IMR-90 (cell line): ENCODE measurements around the gene CTNND2. TPM values are rescaled to one million over a fixed set of nuclear protein-coding genes. Genes with fewer than 3 reads are reported as not detected.

Experiments used
- ATAC-seq: fragments of 200-7000 bp; cut with Tn5 transposase; 2 replicates; pipeline ENCODE4 v1.9.1; 2020; ENCODE audit warnings: low read depth, mild to moderate bottlenecking, moderate library complexity
- BruUV-seq: library from RNA; stranded (reverse); fragments of 400-500 nt; replicated peaks from 2 replicates; lab custom pipeline; 2021; lab: Mats Ljungman, UMichigan
- CTCF ChIA-PET: fragments of 300-600 bp; formaldehyde crosslinking; extraction: SDS; loops from one replicate; lab custom pipeline; 2021; ENCODE audit warnings: antibody characterized with exemption; lab: Yijun Ruan, JAX
- POLR2A ChIA-PET: fragments of 300-600 bp; sonication (Branson Sonifier 250); formaldehyde crosslinking; loops from one replicate; lab custom pipeline; 2022; ENCODE audit warnings: antibody characterized with exemption; ENCODE audit not compliant: unreplicated experiment; lab: Charles Lee
- DNase-seq: peaks from one replicate; pipeline ENCODE4 v3.0.0; 2013
- H2AFZ ChIP-seq: replicated peaks from 2 replicates; pipeline ENCODE3; 2013; ENCODE audit warnings: low read length, mild to moderate bottlenecking; ENCODE audit not compliant: poor library complexity
- H2AK5ac ChIP-seq: 2 replicates; pipeline ENCODE4 v1.6.1; 2013; ENCODE audit warnings: low read depth, low read length, inconsistent platforms
- H2AK9ac ChIP-seq: replicated peaks from 2 replicates; pipeline ENCODE3; 2013; ENCODE audit warnings: mild to moderate bottlenecking, low read depth, low read length, moderate library complexity; ENCODE audit not compliant: poor library complexity
- H2BK120ac ChIP-seq: 2 replicates; pipeline ENCODE4 v1.6.1; 2013; ENCODE audit warnings: low read depth, low read length, inconsistent platforms
- H2BK15ac ChIP-seq: 3 replicates; pipeline ENCODE4 v1.6.1; 2013; ENCODE audit warnings: low read depth, low read length, inconsistent platforms
- H2BK20ac ChIP-seq: 2 replicates; pipeline ENCODE4 v1.6.1; 2013; ENCODE audit warnings: low read depth, mild to moderate bottlenecking, inconsistent platforms, low read length, moderate library complexity
- H2BK5ac ChIP-seq: 2 replicates; pipeline ENCODE4 v1.6.1; 2013; ENCODE audit warnings: mild to moderate bottlenecking, low read depth, low read length, inconsistent platforms; ENCODE audit not compliant: poor library complexity, severe bottlenecking
- H3K14ac ChIP-seq: replicated peaks from 2 replicates; pipeline ENCODE4 v1.6.1; 2013; ENCODE audit warnings: low read depth, low read length, inconsistent platforms
- H3K18ac ChIP-seq: 2 replicates; pipeline ENCODE4 v1.6.1; 2013; ENCODE audit warnings: low read depth, low read length, control low read depth
- H3K23ac ChIP-seq: 2 replicates; pipeline ENCODE4 v1.6.1; 2013; ENCODE audit warnings: low read depth, low read length, inconsistent platforms
- H3K27ac ChIP-seq: 2 replicates; pipeline ENCODE4 v1.5.1; 2013; ENCODE audit warnings: mild to moderate bottlenecking, control low read depth, low read length; ENCODE audit not compliant: insufficient read depth
- H3K27me3 ChIP-seq: 2 replicates; pipeline ENCODE4 v1.6.1; 2013; ENCODE audit warnings: low read length; ENCODE audit not compliant: control insufficient read depth, insufficient read depth
- H3K36me3 ChIP-seq: 2 replicates; pipeline ENCODE4 v1.6.1; 2013; ENCODE audit warnings: low read length, mixed read lengths; ENCODE audit not compliant: control insufficient read depth, insufficient read depth
- H3K4ac ChIP-seq: 2 replicates; pipeline ENCODE4 v1.6.1; 2013; ENCODE audit warnings: low read depth, low read length, inconsistent platforms
- H3K4me1 ChIP-seq: 2 replicates; pipeline ENCODE4 v1.6.1; 2013; ENCODE audit warnings: low read length, mixed read lengths; ENCODE audit not compliant: control insufficient read depth, insufficient read depth
- H3K4me2 ChIP-seq: 2 replicates; pipeline ENCODE4 v1.6.1; 2013; ENCODE audit warnings: low read depth, mild to moderate bottlenecking, control low read depth, low read length, moderate library complexity
- H3K4me3 ChIP-seq: 2 replicates; pipeline ENCODE4 v1.5.1; 2013; ENCODE audit warnings: low read depth, mild to moderate bottlenecking, control low read depth, low read length, moderate library complexity; ENCODE audit not compliant: insufficient read depth
- H3K56ac ChIP-seq: 2 replicates; pipeline ENCODE4 v1.6.1; 2013; ENCODE audit warnings: low read length, inconsistent platforms; ENCODE audit not compliant: insufficient read depth; ENCODE audit errors: extremely low read depth
- H3K79me1 ChIP-seq, 2 experiments: 2 replicates each; pipeline ENCODE4 v1.6.1; 2013; ENCODE audit warnings: low read length in 2 of 2, inconsistent platforms in 1 of 2, low read depth in 1 of 2
- H3K9ac ChIP-seq: 2 replicates; pipeline ENCODE4 v1.6.1; 2013; ENCODE audit warnings: low read depth, low read length, control low read depth
- H3K9me1 ChIP-seq: 2 replicates; pipeline ENCODE4 v1.6.1; 2013; ENCODE audit warnings: low read length, inconsistent platforms; ENCODE audit not compliant: insufficient read depth
- H3K9me3 ChIP-seq: 2 replicates; pipeline ENCODE4 v1.6.1; 2013; ENCODE audit warnings: low read length; ENCODE audit not compliant: control insufficient read depth, insufficient read depth
- H4K20me1 ChIP-seq: 2 replicates; pipeline ENCODE4 v1.6.1; 2013; ENCODE audit warnings: low read length, inconsistent platforms; ENCODE audit not compliant: insufficient read depth
- H4K5ac ChIP-seq: 2 replicates; pipeline ENCODE4 v1.6.1; 2013; ENCODE audit warnings: mild to moderate bottlenecking, low read depth, low read length, control low read depth
- H4K8ac ChIP-seq, 2 experiments: 2 replicates each; pipeline ENCODE4 v1.6.1; 2013; ENCODE audit warnings: low read depth in 2 of 2, low read length in 2 of 2, control low read depth in 1 of 2, inconsistent platforms in 1 of 2
- H4K91ac ChIP-seq: 2 replicates; pipeline ENCODE4 v1.6.1; 2013; ENCODE audit warnings: low read depth, low read length, inconsistent platforms; ENCODE audit not compliant: insufficient read depth
- CEBPB ChIP-seq: IDR thresholded peaks from 2 replicates; pipeline ENCODE4 v1.6.1; 2012; ENCODE audit warnings: low read depth, low read length, improper control_type of control experiment
- NFE2L2 ChIP-seq: fragments of 150-350 bp; IDR thresholded peaks from 2 replicates; pipeline ENCODE4 v1.6.1; 2016; ENCODE audit warnings: low read depth, mild to moderate bottlenecking, low read length
- RAD21 ChIP-seq: IDR thresholded peaks from 2 replicates; pipeline ENCODE4 v1.6.1; 2012; ENCODE audit warnings: low read length, improper control_type of control experiment
- RCOR1 ChIP-seq: IDR thresholded peaks from 2 replicates; pipeline ENCODE4 v1.6.1; 2012; ENCODE audit warnings: mild to moderate bottlenecking, low read length, improper control_type of control experiment; ENCODE audit not compliant: insufficient replicate concordance
- WGBS, 2 experiments: methylation state at CpG; one replicate each; pipeline versions ENCODE4 v1.1.5 to v1.1.7; 2013; ENCODE audit warnings: missing lambda C conversion rate in 2 of 2; ENCODE audit not compliant: insufficient read length in 1 of 2; ENCODE audit errors: extremely low coverage in 2 of 2; 5-methylcytosine and 5-hydroxymethylcytosine counted together
- dilution Hi-C: fragments of 300-500 bp; cut with HindIII; formaldehyde crosslinking; loops from one replicate; pipeline ENCODE4 v1.14.3; 2018; ENCODE audit warnings: low sequenced_read_pairs; ENCODE audit not compliant: unreplicated experiment
- in situ Hi-C: fragments of 300-500 bp; cut with MboI; formaldehyde crosslinking; loops from 3 replicates; pipeline ENCODE4 v1.14.3; 2019; ENCODE audit warnings: low sequenced_read_pairs, inconsistent platforms, mixed read lengths
- intact Hi-C: fragments of 100-400 bp; cut with micrococcal nuclease; formaldehyde crosslinking; loops from 2 replicates; pipeline ENCODE4 v1.10.0; 2022
- polyA plus RNA-seq, 3 experiments: library from polyadenylated mRNA; depleted of rRNA; stranded (reverse); fragments of >200 nt; gene quantifications; 2 replicates each; pipeline ENCODE4 v1.2.3, GENCODE V29; 2012; ENCODE audit warnings: low replicate concordance in 1 of 3
- total RNA-seq: library from RNA; depleted of rRNA; stranded (reverse); fragments of >200 nt; gene quantifications from 2 replicates; pipeline ENCODE4 v1.2.3, GENCODE V29; 2012
- TF ChIP-seq, protein P1 (sequence below): fragments of 150-350 bp; IDR thresholded peaks from 2 replicates; pipeline ENCODE4 v1.6.1; 2016; ENCODE audit warnings: low read depth, mild to moderate bottlenecking, low read length, moderate library complexity, borderline replicate concordance
- TF ChIP-seq, protein P2 (sequence below): conservative IDR thresholded peaks from 2 replicates; pipeline ENCODE4 v1.5.1; 2012; ENCODE audit warnings: mild to moderate bottlenecking, low read depth, low read length, improper control_type of control experiment

CTNND2 gene
- total and polyA plus RNA-seq, 2 of the 4 experiments (the other 2 are of a cell fraction): not detected

DNA sequence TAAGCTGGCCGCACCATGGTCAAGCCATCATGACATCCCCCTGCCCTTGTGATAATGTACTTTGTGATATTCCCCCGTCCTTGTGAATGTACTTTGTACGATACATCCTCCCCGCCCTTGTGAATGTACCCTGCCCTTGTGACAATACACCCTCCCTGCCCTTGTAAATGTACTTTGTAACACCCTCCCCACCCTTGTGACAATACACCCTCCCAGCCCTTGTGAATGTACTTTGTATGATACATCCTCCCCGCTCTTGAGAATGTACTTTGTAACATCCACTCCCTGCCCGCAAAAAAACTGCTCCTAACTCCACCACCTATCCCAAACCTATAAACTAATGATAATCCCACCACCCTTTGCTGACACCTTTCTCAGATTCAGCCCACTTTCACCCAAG, 313.8 kb downstream of the CTNND2 start:
- H3K27me3 ChIP-seq: no peaks in the 10 kb centered on the region
- H3K9ac ChIP-seq: no peak overlapping the region
- DNase-seq (no peak), ATAC-seq (no peak)
- no peak overlapping the region for H3K56ac ChIP-seq
- no peak overlapping the region for H3K27ac ChIP-seq
- CTCF ChIA-PET: no interaction called here
- TF ChIP-seq CEBPB (no peak), NFE2L2 (no peak), RAD21 (no peak), RCOR1 (no peak)
- TF ChIP-seq, protein P1, sequence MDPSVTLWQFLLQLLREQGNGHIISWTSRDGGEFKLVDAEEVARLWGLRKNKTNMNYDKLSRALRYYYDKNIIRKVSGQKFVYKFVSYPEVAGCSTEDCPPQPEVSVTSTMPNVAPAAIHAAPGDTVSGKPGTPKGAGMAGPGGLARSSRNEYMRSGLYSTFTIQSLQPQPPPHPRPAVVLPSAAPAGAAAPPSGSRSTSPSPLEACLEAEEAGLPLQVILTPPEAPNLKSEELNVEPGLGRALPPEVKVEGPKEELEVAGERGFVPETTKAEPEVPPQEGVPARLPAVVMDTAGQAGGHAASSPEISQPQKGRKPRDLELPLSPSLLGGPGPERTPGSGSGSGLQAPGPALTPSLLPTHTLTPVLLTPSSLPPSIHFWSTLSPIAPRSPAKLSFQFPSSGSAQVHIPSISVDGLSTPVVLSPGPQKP: no peak
- TF ChIP-seq, protein P2, sequence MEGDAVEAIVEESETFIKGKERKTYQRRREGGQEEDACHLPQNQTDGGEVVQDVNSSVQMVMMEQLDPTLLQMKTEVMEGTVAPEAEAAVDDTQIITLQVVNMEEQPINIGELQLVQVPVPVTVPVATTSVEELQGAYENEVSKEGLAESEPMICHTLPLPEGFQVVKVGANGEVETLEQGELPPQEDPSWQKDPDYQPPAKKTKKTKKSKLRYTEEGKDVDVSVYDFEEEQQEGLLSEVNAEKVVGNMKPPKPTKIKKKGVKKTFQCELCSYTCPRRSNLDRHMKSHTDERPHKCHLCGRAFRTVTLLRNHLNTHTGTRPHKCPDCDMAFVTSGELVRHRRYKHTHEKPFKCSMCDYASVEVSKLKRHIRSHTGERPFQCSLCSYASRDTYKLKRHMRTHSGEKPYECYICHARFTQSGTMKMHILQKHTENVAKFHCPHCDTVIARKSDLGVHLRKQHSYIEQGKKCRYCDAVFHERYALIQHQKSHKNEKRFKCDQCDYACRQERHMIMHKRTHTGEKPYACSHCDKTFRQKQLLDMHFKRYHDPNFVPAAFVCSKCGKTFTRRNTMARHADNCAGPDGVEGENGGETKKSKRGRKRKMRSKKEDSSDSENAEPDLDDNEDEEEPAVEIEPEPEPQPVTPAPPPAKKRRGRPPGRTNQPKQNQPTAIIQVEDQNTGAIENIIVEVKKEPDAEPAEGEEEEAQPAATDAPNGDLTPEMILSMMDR: no peak
- no peak overlapping the region for H3K4ac ChIP-seq
- no peak overlapping the region for H2AFZ ChIP-seq
- H2BK20ac ChIP-seq: no peak overlapping the region
- dilution Hi-C loops (no loop called here), in situ Hi-C loops (no loop called here), intact Hi-C loops (no loop called here)
- no peak overlapping the region for H4K5ac ChIP-seq
- no peaks in the 10 kb centered on the region for H3K9me1 ChIP-seq
- H3K4me2 ChIP-seq: no peak overlapping the region
- no peak overlapping the region for H4K8ac ChIP-seq
- H3K18ac ChIP-seq: no peak overlapping the region
- WGBS, 2 experiments: 70% methylated on average over 2 of the region's 6 CpGs; no CpG with 5 or more reads in 1 of the 2 experiments
- POLR2A ChIA-PET: no interaction called here
- H2BK15ac ChIP-seq: no peak overlapping the region
- H2BK120ac ChIP-seq: no peak overlapping the region
- H3K9me3 ChIP-seq: peaks cover 5% of the 10 kb centered on the region; the same call in 1 of the 2 replicates
- no peak overlapping the region for H2AK5ac ChIP-seq
- no TSS peak for BruUV-seq
- H4K91ac ChIP-seq: no peak overlapping the region
- H3K36me3 ChIP-seq: no peaks in the 10 kb centered on the region
- no peaks in the 10 kb centered on the region for H3K4me1 ChIP-seq
- H2BK5ac ChIP-seq: no peak overlapping the region
- H3K14ac ChIP-seq: no peak overlapping the region
- no peak overlapping the region for H3K23ac ChIP-seq
- H2AK9ac ChIP-seq: no peak overlapping the region
- no peak overlapping the region for H3K4me3 ChIP-seq
- H3K79me1 ChIP-seq: no peaks in the 10 kb centered on the region
- no peaks in the 10 kb centered on the region for H4K20me1 ChIP-seq
